Astrocyte of the hippocampus (primary cell): ENCODE measurements around the gene NFASC.
A peak's percentile ranks its signal among the peaks of the same experiment; 100 is the strongest.

Source experiments
- DNase-seq: peaks from one replicate; pipeline ENCODE4 v3.0.0; 2011; ENCODE audit warnings: low read depth, low spot score

NFASC gene

DNA sequence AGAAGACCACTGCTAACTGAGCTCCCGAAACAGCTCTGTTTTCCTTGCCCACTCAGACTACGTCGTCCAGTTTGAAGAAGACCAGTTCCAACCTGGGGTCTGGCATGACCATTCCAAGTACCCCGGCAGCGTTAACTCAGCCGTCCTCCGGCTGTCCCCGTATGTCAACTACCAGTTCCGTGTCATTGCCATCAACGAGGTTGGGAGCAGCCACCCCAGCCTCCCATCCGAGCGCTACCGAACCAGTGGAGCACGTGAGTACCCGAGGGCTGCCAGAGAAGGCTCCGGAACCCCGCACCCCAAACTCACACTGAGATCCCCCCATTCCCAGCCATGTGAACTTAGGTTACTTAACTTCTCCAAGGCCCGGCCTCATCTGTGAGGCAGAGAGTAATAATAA is 108.6 kb downstream of the NFASC start:
- DNase-seq, result no peak

DNA sequence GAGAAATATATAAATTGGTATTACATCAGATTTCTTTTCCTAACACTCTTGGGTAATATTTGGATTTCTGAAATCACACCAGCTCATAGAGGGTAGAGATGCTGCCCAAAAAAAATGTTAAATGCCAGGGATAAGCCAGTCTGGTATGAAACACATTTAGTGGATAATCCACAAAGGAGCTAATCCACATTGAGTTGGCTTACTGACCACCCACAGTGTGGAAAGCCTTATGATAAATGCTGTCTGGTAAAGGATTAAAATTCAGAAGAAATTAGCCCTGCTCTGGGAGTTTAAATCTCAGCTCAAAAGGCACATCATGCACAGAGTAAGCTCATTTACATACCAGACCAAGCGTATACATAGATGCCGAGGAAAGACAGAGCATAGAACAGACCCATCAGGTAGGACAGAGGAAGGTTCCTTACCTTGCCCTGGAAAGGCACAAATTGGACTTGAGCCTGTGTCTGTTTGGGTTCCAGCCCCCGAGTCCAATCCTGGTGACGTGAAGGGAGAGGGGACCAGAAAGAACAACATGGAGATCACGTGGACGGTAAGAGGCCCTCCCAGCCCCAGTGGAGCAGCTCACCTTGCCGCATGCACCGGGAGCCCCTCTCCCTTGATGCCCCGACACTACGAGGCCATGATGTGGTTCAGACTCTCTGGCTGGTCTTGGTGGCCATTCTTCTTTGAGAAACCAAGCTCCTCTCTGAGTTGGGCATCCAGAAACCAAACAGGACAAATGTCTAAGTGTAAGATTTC is 109.4 kb downstream of the NFASC start:
- no peak for DNase-seq

GRCh38 chr1:204980840-204981405 is 110.3 kb downstream of the NFASC start:
- DNase-seq, result peak; percentile 38

DNA sequence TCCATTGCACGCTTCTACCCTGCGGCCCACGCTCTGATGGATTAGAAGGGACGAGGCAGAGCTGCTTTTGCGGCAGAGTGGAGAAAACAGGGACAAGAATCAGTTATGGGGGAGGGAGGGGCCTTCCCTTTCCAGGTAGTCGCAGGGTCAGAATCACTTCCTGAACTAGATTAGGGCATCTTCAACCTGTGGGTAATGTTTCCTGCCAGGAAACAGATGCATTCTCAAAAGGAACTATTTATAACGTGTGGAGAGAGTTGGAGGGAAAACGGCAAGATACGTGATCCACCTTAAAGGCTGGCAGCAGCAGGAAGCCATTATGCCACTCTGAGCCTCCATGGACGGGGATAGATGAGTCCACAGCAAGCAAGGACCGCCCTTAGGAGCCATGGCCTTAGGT is 112.5 kb downstream of the NFASC start:
- no peak for DNase-seq

- no peak for DNase-seq
Measured at GRCh38 chr1:204983881-204984280, 113.2 kb downstream of the NFASC start.

DNA sequence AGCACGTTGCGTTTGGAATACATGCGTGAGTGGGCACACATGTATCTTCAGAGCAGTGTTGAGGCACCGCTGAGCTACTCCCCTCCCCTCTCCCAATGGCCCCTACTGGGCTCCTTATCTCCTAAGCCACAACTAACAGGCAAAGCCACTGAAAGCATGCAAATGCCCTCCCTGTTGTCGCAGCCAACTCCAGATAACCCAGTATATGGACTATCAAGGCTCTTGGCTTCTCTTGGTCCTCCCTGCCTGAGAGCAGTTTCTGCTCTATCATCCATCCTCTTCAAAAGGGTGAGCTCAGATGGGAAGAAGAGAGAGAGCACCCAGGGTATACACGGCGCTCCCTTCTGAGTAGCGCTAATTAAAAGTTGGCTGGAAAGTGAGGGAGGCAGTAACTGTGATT is 113.8 kb downstream of the NFASC start:
- no peak for DNase-seq

- no peak for DNase-seq
Measured at GRCh38 chr1:204986181-204986580, 115.5 kb downstream of the NFASC start.

DNA sequence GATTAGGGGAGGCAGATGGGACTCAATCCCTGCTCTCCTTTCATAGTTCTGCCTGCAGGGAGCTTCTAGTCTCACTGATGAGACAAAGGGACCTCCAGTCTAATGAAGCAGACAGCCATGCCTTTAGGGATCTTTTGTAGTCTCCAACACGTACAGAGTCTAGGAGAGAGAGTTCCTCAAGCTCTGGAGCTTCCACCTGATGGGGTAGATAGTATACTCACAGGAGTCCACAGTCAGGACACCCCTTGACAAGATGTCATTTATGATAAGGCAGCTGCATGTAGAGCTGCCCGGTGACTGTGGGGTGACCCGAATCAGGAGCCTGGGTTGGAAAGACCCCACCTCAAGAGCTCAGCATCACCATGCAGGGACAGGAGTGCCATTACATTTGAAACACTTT is 117.0 kb downstream of the NFASC start:
- no peak for DNase-seq

DNA sequence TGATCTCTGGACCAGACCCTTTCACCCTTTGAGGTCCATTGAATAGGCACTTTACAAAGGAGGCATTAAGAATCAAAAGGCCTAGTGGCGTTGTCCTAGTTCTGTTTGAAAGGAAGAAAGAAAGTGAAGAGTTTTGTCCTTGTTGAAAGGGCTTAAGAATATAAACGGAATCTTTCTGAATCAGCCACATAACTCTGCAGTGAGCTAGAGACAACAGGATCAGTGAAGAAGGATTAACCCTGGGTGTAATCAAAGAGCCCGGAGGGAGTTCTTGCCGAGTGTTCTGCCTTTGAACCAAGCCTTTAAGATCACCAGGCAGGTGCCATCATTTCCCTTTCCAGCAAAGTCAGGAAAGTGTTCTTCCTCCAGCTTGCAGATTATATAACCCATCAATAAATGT is 117.5 kb downstream of the NFASC start:
- DNase-seq, result no peak

- peak; percentile 94 for DNase-seq
Measured at GRCh38 chr1:204989266-204990058, 118.8 kb downstream of the NFASC start.

GRCh38 chr1:204990059-204990664 is 119.5 kb downstream of the NFASC start:
- peak; percentile 35 for DNase-seq

DNA sequence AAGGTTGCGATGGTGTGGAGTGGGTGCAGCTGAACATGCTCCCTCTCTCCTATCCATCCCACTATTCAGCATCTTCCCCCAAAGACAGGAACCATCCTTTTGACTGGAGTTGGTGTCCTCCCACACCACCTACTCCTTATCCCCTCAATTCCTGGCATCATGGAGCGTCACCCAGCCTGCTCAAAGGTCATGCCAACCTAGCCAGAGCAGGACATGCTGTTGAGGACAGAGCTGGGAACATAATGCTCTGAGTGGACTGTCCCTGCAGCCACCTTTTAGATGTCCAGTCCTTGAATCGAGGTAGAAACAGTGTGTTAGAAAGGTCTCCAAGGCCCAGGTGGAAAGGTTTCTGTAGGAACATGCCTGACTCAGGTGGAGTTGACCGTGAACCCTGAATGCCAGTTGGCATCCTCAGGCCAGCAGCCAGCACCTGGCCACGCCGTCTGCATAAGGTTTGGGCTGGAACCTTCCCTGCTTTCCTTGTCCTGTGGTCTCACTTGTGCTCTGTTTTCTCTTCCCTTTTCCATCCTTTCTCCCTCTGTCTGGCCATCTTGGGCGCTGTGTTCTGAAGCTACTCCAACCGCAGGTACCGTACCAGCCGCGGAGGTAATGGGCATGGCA is 120.2 kb downstream of the NFASC start:
- DNase-seq, result no peak

GRCh38 chr1:204991342-204991844 is 120.7 kb downstream of the NFASC start:
- peak; percentile 22 for DNase-seq

DNA sequence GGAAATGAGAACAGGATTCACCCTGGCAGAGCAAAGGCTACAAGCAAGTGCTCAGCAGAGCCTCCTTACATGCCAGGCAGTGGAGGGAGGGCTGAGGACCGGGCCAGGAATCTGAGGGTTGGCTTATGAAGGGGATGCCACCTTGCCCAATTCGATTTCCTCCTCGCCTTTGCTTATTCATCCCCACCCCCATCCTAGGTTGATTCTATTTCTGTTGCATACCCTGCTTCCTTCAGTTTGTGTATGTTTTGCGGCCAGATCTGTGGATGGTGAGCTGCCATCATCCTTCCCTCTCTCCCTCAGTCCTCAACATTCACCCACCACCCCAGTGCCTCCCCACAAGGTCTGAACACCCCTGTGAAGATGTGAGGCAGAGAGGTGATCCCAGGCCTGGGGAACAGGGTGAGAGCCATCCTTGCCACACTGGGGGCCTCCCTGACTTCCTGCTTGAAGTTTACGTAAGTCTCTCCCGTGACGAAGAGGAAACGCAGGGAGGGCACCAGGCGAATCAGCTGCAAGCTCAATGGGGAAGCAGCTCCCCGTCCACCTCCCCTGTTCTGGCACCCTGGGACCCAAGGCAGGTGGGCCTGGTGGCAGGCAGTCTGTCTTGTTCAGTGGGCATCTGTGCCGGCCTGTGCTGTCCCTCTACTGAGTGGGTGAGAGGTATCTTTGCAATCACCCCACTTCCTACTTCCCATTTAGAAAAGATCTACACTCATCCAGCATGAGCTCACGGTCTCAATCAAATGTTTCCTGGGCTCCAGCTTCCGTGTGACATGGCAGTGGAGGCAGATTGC is 121.7 kb downstream of the NFASC start:
- no peak for DNase-seq

DNA sequence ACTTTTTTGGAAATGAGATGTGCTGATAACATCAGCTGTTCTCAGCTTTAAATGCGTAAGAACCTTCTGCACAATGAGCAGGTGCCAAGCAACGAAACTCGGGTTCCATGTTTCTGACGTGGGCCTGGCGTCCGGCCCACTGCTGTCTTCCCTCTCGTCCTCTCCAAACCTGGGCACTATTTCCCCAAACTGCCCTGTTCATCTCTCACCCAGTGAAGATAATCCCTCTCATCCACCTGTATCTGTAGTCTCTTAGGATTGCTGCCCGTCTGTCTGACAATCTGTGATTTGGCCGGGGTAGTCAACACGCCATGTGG is 122.3 kb downstream of the NFASC start:
- DNase-seq, result no peak

GRCh38 chr1:204994086-204994862 is 123.6 kb downstream of the NFASC start:
- no peak for DNase-seq

DNA sequence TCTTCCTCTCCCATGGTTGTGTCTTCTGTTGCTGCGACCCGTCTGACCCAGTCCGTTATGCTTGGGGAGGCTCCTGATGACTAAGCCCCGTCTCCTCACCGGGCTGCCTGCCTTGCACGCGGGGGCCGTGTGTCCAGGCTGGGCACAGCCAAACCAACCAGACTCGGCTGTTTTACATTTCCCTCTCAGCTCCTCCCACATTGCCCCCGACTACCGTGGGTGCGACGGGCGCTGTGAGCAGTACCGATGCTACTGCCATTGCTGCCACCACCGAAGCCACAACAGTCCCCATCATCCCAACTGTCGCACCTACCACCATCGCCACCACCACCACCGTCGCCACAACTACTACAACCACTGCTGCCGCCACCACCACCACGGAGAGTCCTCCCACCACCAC is 126.3 kb downstream of the NFASC start:
- no peak for DNase-seq

- no peak for DNase-seq
Measured at GRCh38 chr1:204997591-204998355, 127.1 kb downstream of the NFASC start.

GRCh38 chr1:205001162-205001561 is 130.5 kb downstream of the NFASC start:
- no peak for DNase-seq
